Neural cell (in vitro differentiated cells): ENCODE data around the gene ZRANB3.

Source experiments
- CTCF ChIP-seq: fragments of 450-650 bp; IDR thresholded peaks from 2 replicates; pipeline ENCODE4 v1.5.1; 2014; ENCODE audit warnings: antibody characterized with exemption, mild to moderate bottlenecking, moderate library complexity; ENCODE audit not compliant: poor library complexity, severe bottlenecking
- EZH2 ChIP-seq: fragments of 200-600, 300-800 bp; shearing (Covaris generic), sonication (generic); IDR thresholded peaks from 2 replicates; pipeline ENCODE4 v1.6.1; 2014; ENCODE audit warnings: antibody characterized with exemption, low read length, borderline replicate concordance, mild to moderate bottlenecking; ENCODE audit not compliant: insufficient read depth, poor library complexity, severe bottlenecking
- POLR2AphosphoS5 ChIP-seq: IDR thresholded peaks from 2 replicates; pipeline ENCODE4 v1.6.1; 2012
- RAD21 ChIP-seq: fragments of 450-650 bp; conservative IDR thresholded peaks from 2 replicates; pipeline ENCODE4 v1.6.1; 2014; ENCODE audit warnings: antibody characterized with exemption, mild to moderate bottlenecking, moderate library complexity
- REST ChIP-seq: IDR thresholded peaks from 2 replicates; pipeline ENCODE4 v1.6.1; 2012; ENCODE audit warnings: borderline replicate concordance
- SMC3 ChIP-seq: fragments of 450-650 bp; conservative IDR thresholded peaks from 2 replicates; pipeline ENCODE4 v1.6.1; 2014; ENCODE audit warnings: antibody characterized with exemption, mild to moderate bottlenecking, moderate library complexity; ENCODE audit not compliant: poor library complexity

- no peak for TF ChIP-seq CTCF
- TF ChIP-seq REST, result no peak
- no peak for TF ChIP-seq RAD21
- no peak for TF ChIP-seq EZH2
- no peak for TF ChIP-seq SMC3
- no peak for TF ChIP-seq POLR2AphosphoS5
Observed at GRCh38 chr2:135150725-135151124, 380.3 kb downstream of the ZRANB3 start.
